ENCODE data around the gene C16orf82.
"Not testable (repeated sequence)": the region's sequence is repeated elsewhere in the genome, so short reads cannot be mapped to it uniquely, and the experiment has no call there.

C16orf82 gene

DNA sequence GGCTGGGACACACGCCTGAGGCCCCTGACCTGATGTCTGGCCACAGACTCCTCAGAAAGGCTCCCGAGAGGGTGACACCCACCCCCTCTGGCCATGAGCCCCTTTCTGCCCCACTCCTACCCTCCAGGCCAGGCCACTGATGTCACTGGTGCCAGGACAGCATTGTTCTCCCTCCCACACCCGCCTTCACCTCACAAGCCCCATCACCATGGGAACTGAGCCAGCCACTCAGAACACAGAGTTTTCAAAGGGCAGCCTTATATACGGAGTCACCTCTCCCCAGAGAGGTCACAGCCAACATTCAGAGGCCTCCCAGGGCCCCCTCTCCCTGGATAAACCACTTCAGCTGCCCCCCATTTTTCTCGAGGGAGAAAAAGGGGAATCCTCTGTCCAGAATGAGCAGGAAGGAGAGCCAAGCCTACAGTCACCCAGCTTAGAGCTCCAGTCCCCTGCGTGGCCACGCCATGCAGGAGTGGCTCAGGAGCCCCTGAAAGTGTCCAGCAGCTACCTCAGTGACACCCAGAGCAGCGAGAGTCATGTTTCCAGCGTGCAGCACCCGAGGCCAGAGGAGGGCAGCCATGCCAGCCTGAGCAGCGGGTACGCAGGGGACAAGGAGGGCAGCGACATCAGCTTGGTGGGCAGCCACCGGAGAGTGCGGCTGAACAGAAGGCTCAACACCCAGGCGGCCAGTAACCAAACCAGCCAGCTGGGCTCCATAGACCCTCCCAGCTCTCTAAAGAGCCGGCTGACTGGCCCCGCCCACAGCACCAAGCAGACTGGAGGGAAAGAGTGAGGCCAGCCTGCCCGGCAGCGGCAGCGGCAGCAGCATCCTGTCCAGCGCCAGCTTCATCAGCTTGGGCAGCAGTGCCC, at the start of gene C16orf82:
Gene C16orf82, plus strand, starts transcription at position 260 of the 870 bp plus-strand sequence.
- DNase-seq = no peak

DNA sequence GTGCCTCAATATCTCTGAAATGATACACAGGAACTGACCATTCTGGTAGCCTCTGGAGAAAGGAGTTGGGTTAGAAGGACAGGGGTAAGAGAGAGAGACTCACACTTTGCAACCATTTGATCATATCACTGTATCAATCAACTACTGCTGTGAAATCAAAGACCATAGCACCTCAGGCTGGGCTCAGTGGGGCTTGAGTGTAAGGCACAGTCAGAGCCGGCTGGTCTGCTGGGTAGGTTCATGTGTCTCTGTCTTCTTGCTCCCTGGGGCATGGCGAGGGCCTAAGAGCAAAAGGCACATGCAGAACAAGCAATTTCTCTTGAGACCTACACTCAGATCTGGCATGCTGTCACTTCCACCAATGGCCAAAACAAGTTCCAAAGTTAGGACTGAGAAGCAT, 46.7 kb upstream of the C16orf82 start:
- DNase-seq = no peak

DNA sequence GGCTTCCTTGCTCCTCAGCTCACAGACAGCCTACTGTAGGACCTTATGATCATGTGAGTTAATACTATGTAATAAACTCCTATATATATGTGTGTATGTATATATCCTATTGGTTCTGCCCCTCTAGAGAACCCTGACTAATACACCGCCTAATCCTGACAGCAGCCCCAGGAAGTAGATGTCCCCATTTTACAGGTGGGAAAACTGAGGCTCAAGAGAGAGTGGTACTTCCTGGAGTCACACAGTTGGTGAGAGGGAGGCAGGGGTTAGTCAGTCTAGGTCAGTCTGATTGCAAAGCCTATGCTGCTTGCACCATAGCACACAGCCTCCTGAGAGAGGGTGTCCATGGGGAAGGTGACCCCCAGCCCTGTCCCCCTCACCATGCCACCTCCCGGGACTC, 42.7 kb upstream of the C16orf82 start:
- DNase-seq = no peak

DNA sequence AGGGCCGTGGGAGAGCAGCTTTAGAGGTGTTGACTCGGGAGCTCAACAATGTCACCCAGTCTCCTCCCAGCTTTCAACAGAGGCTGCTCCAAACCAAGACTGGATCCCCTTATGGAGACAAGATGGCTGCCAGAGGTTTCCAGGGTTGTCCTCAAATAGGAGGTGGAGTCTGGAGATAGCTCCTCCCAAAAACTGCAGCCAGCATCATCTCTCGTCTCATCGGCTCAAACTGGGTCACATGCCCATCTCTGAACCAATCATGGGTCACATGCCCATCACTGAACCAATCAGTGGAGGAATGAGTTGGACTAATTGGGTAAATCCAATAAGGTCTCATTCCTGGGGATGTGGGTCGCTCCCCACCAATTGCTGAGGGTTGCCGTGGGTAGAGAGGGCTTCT, 41.1 kb upstream of the C16orf82 start:
- DNase-seq = no peak

DNA sequence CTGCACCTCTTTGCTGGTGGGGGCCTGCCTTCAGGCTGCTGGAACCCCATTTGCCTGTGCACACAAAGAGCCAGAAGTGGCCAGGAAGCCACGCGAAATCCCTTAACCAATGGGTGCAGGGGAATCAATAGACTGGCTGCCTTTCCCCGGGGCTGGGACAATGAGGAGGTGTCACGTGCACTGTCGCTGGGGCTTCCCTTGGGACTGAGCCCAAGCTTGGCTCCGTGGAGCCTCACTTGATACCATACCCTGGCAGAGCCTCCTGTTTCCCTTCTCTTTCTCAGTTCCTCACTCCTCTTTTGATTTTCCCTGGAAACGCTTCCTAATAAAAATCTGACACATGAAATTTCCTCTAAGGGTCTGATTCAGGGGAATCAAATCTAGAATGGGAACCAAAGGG, 38.8 kb upstream of the C16orf82 start:
- no peak for DNase-seq

DNA sequence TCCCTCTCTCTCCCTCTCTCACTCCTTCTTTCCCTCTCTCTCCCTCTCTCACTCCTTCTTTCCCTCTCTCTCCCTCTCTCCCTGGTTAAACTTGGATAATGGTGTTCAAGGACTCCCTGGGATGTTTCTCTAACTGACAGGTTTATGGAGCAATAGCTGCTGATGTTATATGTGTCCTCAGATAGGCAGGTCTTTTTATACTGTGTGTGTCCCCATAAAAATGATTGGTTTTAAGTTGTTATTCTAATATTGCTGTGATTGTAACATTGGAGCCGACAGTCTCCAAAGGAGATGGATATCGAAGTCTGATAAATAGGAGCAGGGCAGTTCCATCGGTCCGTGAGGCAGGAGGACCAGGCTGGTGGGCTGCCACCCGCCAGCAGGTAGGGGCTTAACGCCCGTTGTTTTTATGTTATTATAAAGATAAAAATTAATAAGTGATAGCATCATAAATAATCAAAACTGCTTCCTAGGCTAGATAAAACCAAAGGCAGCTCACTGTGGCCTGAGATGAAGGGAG, 38.1 kb upstream of the C16orf82 start:
- no peak for DNase-seq

DNA sequence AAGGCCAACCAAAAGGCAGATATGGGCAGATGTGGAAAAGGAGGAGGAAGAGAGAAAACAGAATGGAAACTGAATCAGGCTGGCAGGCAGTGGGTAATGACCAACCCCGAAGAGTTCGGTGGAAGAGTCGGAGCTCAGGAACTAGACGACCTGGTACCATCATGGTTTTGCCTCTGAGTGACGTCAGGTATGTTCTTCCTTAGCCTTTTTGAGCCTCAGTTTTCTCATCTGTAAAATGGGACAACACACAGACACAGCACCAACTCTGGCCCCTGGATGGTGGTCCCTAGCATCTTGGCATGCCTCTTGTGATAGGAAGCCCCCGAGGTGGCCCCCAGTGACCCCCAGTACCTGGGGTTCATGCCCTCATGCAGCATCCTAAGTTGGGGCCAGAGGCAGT, 37.2 kb upstream of the C16orf82 start:
- no peak for DNase-seq

DNA sequence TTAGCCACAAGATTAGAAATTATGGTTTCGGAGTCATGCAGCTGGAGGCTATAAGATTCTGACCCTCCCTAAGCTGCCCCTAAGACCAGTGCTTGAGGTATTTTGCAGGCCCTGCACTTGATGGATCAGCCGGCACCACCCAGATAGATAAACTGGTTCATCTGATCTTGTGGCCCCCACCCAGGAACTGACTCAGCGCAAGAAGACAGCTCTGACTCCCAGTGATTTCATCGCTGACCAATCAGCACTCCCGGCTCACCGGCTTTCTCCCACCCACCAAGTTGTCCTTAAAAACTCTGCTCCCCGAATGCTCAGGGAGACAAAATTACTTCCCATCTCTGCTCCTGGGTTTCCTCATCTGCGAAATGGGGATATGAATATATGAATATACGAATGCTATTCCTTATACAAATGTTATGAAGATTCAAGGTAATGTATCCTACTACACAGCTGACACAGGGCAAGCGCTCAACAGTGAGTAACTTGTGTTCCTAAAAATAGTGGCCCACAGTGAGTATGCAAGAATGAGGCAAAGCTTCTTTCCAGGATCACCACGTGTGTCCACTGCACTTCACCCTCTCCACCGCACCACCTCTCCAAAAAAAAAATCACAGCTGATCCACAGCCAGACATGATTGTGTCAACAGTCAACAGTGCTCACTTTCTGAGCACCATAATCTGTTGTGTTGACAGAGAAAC, 33.3 kb upstream of the C16orf82 start:
- DNase-seq = no peak

DNA sequence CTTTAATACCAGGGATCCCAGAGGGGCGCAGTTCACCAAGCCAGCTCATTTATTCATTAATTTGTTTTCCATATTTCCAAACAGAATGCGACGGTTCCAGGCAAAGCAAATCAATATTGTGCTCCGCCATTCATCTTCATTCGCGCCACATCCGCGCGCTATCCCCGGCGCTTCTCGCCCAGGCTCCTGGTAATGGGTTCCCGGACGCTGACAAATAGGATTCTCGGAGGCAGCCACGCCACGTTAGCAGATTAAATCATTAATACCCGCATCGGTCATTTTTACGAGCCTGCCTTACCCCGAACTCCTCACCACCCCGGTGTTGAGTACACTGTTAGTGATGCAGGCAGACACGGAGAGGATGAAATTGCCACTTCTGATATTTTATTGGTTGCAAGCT, 26.0 kb upstream of the C16orf82 start:
- DNase-seq = no peak

DNA sequence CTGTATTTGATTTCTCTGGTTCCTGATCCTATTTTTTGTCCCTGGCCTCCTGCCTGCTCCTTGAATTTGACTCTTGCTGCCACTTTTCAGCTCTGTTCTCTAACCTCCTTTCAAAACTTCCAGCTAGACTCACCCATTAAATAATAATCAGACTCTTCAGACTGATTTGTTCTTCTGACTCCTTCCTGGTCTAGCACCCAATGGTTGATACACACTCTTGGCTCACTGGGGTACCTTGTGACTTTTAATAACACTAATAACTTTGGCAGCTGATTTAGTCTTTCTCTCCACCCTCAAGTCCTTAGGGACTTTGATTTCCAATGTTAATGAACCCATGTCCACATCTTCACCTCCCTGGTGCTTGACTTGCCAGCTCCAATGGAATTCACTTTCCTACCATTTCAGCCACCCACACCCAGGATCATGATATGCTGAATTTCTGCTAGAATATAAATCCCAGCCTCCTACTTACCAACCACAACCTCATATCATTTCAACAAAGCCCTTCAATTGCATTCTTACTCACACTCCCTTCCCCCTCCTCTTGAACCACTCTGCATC, 19.7 kb upstream of the C16orf82 start:
- no peak for DNase-seq

DNA sequence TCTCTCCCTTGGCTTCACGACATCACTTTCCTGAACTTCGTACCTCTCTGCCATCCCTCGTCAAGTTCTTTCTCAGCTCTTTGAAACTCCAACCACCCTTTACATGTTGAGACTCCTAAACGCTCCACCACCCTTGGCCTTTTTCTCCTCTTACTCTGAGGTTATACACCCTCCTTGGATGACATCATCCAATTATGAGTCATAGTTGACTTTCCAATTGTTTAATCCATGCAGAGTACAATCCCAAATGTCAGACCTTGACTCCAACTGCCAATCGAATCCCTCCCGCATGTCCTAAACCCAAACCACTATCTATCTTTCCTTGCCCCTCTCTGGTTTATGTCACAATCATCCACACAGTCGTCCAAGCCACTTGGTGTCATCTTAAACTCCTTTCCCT, 18.4 kb upstream of the C16orf82 start:
- no peak for DNase-seq

DNA sequence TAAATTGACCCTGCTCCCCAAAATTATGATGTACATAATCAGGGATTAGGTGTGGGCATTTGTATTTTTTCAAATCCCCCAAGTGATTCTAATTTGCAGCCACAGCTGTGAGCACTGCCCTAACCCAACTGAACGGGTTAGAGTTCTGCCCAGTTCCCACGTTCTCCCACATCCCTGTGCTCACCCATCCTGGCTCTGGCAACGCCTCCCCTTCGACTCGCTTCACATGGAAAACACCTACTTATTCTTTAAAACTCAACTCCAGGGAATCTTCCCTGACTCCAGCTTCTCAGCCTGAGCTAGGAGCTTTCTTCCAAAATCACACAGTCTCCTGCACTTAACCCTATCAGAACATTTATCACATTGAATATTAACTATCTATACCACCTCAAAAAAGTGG, 17.6 kb upstream of the C16orf82 start:
- DNase-seq = no peak

DNA sequence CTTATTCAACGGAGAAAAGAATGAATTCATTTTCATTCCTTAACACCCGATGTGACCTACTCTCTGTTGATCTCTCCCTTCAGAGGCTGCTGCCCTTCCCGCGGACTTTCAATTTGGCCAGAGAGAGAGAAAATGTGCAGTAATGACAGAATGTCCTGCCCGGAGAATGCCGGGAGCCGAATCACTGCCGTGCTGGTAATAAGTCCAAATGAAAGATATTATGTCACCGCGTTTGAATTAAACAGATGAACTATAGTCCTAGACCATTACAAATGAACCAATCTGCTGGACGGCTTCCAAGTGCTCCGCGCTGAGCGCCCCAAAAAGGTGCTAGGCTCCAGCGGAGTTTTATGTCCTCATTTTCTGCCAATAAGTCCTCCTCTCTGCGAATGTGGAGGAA, 14.7 kb upstream of the C16orf82 start:
- no peak for DNase-seq

DNA sequence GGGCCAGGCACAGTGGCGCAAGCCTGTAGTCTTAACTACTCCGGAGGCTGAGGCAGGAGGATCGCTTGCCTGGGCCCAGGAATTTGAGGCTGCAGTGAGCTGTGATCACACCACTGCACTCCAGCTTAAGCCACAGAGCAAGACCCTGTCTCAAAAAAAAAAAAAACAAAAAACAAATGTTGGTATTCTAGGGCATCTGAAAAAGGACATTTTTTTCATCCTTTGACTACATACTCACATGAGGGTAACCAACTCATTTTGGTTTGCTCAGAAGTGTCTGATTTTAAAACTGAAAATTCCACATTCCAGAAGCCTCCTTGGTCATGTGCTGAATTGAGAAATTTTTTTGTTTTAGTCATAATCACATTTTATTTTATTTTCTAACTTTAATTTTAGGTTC, 12.7 kb upstream of the C16orf82 start:
- no peak for DNase-seq

DNA sequence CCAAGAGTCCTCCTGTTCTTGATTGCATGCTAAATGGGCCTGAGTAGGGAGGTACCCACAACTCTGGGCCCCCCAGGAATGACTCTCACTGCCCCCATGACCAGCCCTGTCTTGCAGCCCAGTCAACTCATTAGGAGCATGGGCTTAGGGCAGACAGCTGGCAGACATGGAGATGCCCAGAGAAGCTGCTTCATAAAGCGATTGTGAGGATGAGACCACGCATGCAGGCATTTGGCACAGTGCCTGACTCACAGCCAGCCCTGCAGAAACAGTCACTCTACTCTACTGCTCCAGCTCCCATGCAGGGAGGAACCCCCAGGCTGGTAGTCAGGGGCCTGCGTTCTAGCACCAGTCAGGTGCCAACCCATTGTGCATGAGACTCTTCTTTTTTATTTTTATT, 8.4 kb upstream of the C16orf82 start:
- no peak for DNase-seq

DNA sequence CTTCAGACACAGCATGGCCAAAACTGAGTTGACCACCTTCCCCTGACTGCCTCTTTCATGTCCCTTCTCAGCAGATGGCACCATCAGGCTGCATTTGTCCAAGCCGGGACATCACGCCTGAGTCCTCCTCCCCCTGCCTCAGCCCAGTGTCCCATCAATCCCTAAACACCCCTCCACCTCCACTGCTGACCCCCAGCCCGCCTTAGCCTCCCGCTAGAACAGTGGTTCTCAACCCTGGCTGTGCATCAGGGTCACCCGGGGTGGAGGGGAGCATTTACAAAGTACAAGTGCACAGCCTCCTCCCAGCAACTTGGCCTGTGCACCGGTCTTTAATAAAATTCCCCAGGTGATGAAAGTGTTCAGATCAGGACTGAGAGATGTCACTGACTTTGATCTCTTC, 4.0 kb downstream of the C16orf82 start:
- no peak for DNase-seq

DNA sequence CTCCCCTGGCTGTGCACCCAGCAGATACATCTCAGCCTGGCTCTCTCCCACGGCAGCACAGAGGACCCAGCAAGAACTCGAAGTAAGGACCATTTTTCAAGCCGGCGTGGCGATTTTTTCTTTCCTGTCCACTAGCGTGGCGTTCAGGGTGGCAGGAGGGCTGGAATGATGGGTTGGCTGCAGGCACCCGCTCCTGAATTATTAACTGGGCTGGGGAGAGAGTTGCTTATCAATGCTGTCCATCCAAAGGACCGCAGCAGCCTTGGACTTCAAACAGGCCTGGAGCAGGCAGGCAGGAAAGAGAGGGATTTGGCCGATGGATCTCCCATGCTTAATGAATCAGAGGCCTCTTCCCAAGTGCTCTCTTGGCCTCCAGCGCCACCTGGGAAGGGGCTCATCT, 7.0 kb downstream of the C16orf82 start:
- DNase-seq = no peak

DNA sequence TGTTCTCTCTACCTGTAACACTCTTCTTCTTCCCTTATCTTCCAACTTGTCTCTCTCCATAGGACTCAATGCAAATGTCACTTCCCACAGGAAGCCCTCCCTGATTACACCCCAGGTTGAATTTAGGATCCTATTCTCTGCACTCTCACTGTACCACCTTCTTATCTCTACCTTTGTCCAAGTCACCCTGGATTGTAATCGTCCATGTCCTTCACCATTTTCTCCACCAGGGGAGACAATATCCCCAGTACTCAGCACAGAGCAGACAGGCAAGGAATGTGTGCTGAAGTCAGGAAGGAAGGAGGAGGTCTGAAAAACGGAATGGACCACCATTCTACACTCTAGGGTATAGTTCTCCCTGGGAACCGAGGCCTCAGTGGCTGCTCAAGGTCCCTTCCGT, 14.2 kb downstream of the C16orf82 start:
- DNase-seq = no peak

DNA sequence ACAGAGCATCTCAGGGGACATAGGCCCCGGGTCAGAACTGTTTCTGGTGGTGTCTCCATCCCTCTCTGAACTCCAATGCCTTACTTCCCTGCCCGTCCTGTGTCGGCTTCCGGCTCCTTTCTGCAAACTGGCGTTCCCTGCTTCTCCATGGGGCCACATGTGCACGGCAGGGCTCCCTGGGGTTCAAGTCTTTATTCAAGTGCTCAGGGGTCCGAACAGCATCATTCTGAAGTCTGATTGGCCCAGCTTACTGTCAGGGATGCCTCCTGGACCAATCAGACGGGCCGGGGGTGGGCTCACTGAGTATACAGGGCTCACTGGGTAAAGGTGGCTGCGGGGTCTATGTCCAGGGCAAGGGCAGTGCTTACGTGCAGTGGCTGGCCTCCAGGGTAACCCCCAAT, 17.1 kb downstream of the C16orf82 start:
- DNase-seq = no peak

DNA sequence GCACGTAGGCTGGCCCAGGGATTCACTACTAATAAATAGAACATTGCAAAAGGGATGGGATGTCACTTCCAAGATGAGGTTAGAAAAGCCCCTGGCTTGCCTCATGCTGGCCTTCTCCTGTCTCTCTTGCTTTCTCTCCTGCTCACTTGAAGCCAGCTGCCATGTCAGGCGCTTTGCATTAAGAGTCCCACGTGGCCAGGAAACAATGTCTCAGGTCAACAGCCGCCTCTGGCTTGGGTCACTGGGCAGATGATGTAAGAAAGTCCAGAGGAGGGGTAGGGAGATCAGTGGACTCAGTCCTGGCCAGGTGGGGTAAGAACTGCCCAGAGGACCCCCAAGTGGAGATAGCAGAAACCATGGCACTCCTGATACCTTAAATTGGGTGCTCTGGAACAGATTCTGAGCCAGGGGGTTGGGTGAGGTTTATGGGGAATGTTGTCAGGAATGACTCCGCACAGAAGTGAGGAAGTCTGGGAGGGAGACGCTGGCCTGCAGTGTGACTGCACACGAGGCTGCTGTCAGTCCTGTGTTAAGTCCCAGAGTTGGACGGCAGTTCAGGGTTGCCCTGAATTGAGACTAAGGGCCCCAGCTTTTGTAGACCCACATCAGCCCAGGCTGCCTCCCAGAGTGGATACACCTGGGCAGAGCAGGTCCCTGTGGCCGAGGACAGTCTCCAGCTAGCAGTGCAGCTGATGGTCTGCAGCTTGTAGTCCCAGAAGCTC, 17.7 kb downstream of the C16orf82 start:
- no peak for DNase-seq

DNA sequence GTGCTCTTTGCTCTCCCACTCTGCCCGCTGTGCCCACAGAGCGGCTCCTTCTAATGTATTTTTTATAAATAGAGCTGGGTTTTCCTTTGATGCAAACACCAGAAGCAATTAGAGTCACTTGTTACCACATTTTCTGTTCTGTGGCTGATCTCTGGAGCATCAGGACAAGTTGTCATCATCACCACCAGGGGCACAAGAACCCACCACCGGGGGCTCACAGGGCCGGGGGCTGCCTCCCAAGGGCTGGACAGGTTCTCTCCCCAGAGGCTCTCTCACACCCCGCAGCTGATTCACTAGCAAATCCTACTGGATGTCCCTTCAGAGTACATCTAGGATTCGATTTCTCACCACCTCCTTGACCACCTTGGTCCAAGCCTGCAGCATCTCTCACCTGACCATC, 18.5 kb downstream of the C16orf82 start:
- DNase-seq = no peak

DNA sequence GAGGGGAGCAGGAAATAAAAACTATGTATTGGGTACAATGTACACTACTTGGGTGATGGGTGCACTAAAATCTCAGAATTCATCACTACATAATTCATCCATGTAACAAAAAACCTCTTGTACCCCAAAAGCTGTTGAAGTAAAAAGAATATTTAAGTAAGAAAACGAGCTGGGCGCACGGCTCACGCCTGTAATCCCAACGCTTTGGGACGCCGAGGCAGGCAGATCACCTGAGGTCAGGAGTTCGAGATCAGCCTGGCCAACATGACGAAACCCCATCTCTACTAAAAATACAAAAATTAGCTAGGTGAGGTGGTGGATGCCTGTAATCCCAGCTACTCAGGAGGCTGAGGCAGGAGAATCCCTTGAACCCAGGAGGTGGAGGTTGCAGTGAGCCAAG, 19.3 kb downstream of the C16orf82 start:
- not testable (repeated sequence) for DNase-seq

DNA sequence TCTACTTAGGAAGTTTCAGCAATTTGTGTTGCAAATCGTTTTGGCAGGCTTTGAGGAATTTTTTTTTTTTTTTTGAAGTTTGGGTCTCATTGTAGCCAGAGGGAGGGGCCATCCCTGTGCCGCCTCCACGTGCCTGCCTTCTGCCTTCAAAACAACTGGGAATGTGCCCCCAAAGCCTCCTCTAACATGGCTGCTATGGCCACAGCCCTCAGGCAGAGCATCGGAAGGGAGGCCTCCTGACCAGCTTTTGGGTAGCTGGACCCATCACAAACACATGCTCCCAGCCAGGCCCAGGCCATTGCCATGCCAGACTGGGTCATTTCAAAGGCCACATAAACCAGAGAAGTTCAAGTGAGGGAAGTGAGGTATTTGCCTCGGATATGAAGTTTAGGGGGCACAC, 21.5 kb downstream of the C16orf82 start:
- DNase-seq = no peak
